NT2/D1 (cell line): ENCODE results near the gene F11.

Experiments used
- SUZ12 ChIP-seq: IDR thresholded peaks from 2 replicates; pipeline ENCODE4 v1.6.1; 2011; ENCODE audit not compliant: insufficient read length, insufficient read depth; ENCODE audit errors: extremely low read depth
- YY1 ChIP-seq: IDR thresholded peaks from 2 replicates; pipeline ENCODE4 v1.6.1; 2011; ENCODE audit not compliant: insufficient read length, insufficient read depth
- ZNF274 ChIP-seq: IDR thresholded peaks from 2 replicates; pipeline ENCODE4 v1.6.1; 2011; ENCODE audit warnings: mild to moderate bottlenecking, low read depth, low read length

DNA sequence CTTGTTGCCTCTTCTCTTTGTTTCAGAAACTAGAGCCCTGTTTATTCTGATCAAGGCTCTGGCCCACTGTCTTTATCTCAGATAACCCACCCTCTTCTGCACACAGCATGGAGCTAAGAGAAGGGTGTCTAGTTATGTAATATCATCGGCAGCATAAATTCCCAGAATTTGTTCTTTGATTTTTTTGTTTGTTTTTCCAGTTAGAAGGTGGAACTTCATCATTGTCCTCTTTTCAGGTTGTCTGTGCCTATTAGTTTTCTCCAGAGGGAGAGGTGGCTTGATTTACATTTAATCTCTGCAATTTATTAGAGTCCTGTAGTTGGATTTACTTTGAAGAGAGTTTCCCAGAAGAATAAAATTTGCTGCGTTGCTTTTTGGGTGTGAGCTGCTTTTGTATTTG lies 15.2 kb upstream of the F11 start:
- TF ChIP-seq YY1 (no peak), SUZ12 (no peak), ZNF274 (no peak)
